ENCODE results near the gene ZNF423. TPM values are rescaled to one million over a fixed set of nuclear protein-coding genes. Genes with fewer than 3 reads are reported as not detected.

ZNF423 gene
- total RNA-seq, 4 donors from 2014 or later: 1.4 to 20.6 (median 4.7) TPM

- TF ChIP-seq POLR2A (IDR thresholded peaks at IDR 0.05): no peak
- TF ChIP-seq, protein P1, sequence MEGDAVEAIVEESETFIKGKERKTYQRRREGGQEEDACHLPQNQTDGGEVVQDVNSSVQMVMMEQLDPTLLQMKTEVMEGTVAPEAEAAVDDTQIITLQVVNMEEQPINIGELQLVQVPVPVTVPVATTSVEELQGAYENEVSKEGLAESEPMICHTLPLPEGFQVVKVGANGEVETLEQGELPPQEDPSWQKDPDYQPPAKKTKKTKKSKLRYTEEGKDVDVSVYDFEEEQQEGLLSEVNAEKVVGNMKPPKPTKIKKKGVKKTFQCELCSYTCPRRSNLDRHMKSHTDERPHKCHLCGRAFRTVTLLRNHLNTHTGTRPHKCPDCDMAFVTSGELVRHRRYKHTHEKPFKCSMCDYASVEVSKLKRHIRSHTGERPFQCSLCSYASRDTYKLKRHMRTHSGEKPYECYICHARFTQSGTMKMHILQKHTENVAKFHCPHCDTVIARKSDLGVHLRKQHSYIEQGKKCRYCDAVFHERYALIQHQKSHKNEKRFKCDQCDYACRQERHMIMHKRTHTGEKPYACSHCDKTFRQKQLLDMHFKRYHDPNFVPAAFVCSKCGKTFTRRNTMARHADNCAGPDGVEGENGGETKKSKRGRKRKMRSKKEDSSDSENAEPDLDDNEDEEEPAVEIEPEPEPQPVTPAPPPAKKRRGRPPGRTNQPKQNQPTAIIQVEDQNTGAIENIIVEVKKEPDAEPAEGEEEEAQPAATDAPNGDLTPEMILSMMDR (IDR thresholded peaks at IDR 0.05): no peak
- H3K36me3 ChIP-seq: no peaks in the 10 kb centered on the region
- no peaks in the 10 kb centered on the region for H3K9me3 ChIP-seq
- H3K4me1 ChIP-seq: peaks cover 0 to 11% (median 2%) of the 10 kb centered on the region in 4 donors
- peak in 2 of 3 donors; percentile 9 to 30 for DNase-seq
- H3K4me3 ChIP-seq: no peak overlapping the region
- no peak overlapping the region for H3K27ac ChIP-seq
- H3K27me3 ChIP-seq: no peaks in the 10 kb centered on the region
These were observed 373.2 kb downstream of the ZNF423 start for GRCh38 chr16:49482690-49483089.

DNA sequence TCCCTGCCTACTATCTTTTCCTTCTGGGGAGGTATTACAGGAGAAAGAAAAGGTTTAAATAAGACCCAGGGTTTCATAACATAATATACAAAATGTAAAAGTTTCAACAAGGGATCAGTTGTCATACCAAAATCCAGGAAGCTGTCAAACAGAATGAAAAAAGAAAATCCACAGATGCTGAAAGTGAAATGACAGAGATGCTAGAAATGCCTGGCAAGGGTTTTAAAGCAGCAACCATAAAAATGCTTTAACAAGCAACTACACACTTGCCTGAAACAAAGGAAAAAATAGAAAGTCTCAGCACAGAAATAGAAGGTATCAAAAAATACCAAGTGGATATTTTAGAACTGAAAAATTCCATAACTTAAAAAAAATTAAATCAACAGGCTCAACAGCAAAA, 377.3 kb downstream of the ZNF423 start:
- TF ChIP-seq POLR2A (IDR thresholded peaks at IDR 0.05): no peak
- TF ChIP-seq, protein P1 (IDR thresholded peaks at IDR 0.05): no peak
- peaks cover 0 to 2% (median 0%) of the 10 kb centered on the region in 4 donors for H3K4me1 ChIP-seq
- H3K27me3 ChIP-seq: no peaks in the 10 kb centered on the region
- no peak overlapping the region for H3K4me3 ChIP-seq
- H3K36me3 ChIP-seq: no peaks in the 10 kb centered on the region
- no peaks in the 10 kb centered on the region for H3K9me3 ChIP-seq
- H3K27ac ChIP-seq: no peak overlapping the region
- DNase-seq: no peak

GRCh38 chr16:49478107-49478506, 377.8 kb downstream of the ZNF423 start:
- peak in 2 of 3 donors; percentile 8 to 25 for DNase-seq
- Histone ChIP-seq H3K27ac (no peak overlapping the region), H3K4me1 (no peaks in the 10 kb centered on the region), H3K4me3 (no peak overlapping the region), H3K36me3 (no peaks in the 10 kb centered on the region), H3K27me3 (no peaks in the 10 kb centered on the region), H3K9me3 (no peaks in the 10 kb centered on the region)
- no peak for TF ChIP-seq POLR2A (IDR thresholded peaks at IDR 0.05)
- TF ChIP-seq, protein P1 (IDR thresholded peaks at IDR 0.05): no peak

GRCh38 chr16:49477250-49477895, 378.5 kb downstream of the ZNF423 start:
- H3K36me3 ChIP-seq: no peaks in the 10 kb centered on the region
- DNase-seq: no peak
- H3K4me3 ChIP-seq: no peak overlapping the region
- H3K9me3 ChIP-seq: no peaks in the 10 kb centered on the region
- H3K27ac ChIP-seq: no peak overlapping the region
- H3K27me3 ChIP-seq: no peaks in the 10 kb centered on the region
- TF ChIP-seq, protein P1 (IDR thresholded peaks at IDR 0.05): no peak
- no peak for TF ChIP-seq POLR2A (IDR thresholded peaks at IDR 0.05)
- no peaks in the 10 kb centered on the region for H3K4me1 ChIP-seq

DNA sequence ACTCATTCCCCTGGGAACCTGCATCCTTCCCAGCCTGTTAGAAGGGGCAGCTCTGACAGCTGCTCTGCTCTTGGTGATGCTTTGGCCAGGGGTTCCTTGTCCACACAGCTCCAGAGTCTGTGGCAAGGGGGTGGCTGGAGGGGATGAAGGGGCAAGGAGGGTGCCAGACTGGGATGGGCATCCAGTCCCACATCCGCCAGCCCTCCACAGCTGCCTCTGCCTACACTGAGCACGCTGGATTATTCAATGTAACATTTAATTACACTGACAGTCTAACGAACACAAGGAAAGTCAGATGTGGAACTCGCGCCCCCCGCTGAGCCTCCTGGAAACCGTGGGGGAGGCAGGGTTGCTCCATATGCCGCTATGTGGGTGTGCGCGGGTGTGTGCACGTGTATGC, 381.2 kb downstream of the ZNF423 start:
- peak in 2 of 3 donors; percentile 8 to 36 for DNase-seq
- Histone ChIP-seq H3K27me3 (no peaks in the 10 kb centered on the region), H3K4me3 (no peak overlapping the region), H3K27ac (no peak overlapping the region), H3K36me3 (no peaks in the 10 kb centered on the region), H3K9me3 (no peaks in the 10 kb centered on the region), H3K4me1 (no peaks in the 10 kb centered on the region)
- TF ChIP-seq, protein P1 (IDR thresholded peaks at IDR 0.05): no peak
- TF ChIP-seq POLR2A (IDR thresholded peaks at IDR 0.05): no peak

Data from Peyer's patch (tissue), 4 donors.